Lung (tissue), 12 donors: Measurements from ENCODE around the gene SH3BGR. TPM values are rescaled to one million over a fixed set of nuclear protein-coding genes. Genes with fewer than 3 reads are reported as not detected.
A peak's percentile ranks its signal among the peaks of the same experiment; 100 is the strongest.

ENCODE experiments used
- ATAC-seq: fragments of 200-7000 bp; cut with Tn5 transposase; one replicate; pipeline ENCODE4 v1.9.1; 2020; ENCODE audit warnings: moderate number of reproducible peaks; ENCODE audit not compliant: insufficient read depth, low FRiP score
- DNase-seq, 3 donors: peaks; one replicate each; pipeline ENCODE4 v3.0.0-alpha.2; 2013 to 2017
- H3K27ac ChIP-seq, 2 donors: one replicate each; pipeline ENCODE4 v1.5.1; 2013; ENCODE audit warnings: mild to moderate bottlenecking in 2 of 2, moderate library complexity in 2 of 2, control low read depth in 1 of 2, inconsistent platforms in 1 of 2, low read depth in 1 of 2, low read length in 1 of 2
- H3K27me3 ChIP-seq, 3 donors: one replicate each; pipeline ENCODE4 v1.5.1; 2013; ENCODE audit warnings: low read length in 2 of 3; ENCODE audit not compliant: control insufficient read depth in 3 of 3, insufficient read depth in 3 of 3
- H3K36me3 ChIP-seq, 4 donors: one replicate each; pipeline ENCODE4 v1.5.1; 2013; ENCODE audit warnings: low read length in 4 of 4, mild to moderate bottlenecking in 1 of 4, moderate library complexity in 1 of 4; ENCODE audit not compliant: control insufficient read depth in 4 of 4, insufficient read depth in 4 of 4
- H3K4me1 ChIP-seq, 5 donors: one replicate each; pipeline ENCODE4 v1.5.1; 2013; ENCODE audit warnings: low read length in 5 of 5, mild to moderate bottlenecking in 2 of 5, moderate library complexity in 1 of 5; ENCODE audit not compliant: control insufficient read depth in 5 of 5, insufficient read depth in 5 of 5
- H3K4me3 ChIP-seq: one replicate; pipeline ENCODE4 v1.5.1; 2013; ENCODE audit warnings: mild to moderate bottlenecking, control low read depth, moderate library complexity
- H3K9ac ChIP-seq, 2 donors: one replicate each; pipeline ENCODE4 v1.5.1; 2013; ENCODE audit warnings: low read length in 2 of 2, control low read depth in 1 of 2; ENCODE audit not compliant: insufficient read depth in 1 of 2
- H3K9me3 ChIP-seq, 4 donors: one replicate each; pipeline ENCODE4 v1.5.1; 2013; ENCODE audit warnings: low read length in 3 of 4, mild to moderate bottlenecking in 1 of 4, moderate library complexity in 1 of 4; ENCODE audit not compliant: control insufficient read depth in 4 of 4, insufficient read depth in 3 of 4
- CTCF ChIP-seq: IDR thresholded peaks from 2 replicates; pipeline ENCODE4 v1.5.1; 2012; ENCODE audit warnings: mild to moderate bottlenecking; ENCODE audit errors: control extremely low read depth, extremely low read depth
- whole genome bisulfite sequencing, 2 donors: extraction: QIAGEN DNeasy Blood & Tissue Kit; methylation state at CpG; one replicate each; pipeline ENCODE4 v1.1.7; 2013; 5-methylcytosine and 5-hydroxymethylcytosine counted together
- polyA plus RNA-seq, 2 donors: library from polyadenylated mRNA; stranded (reverse); fragments of 200-250 nt; gene quantifications; one replicate each; pipeline ENCODE4 v1.2.1, GENCODE V29; 2013
- total RNA-seq, 2 donors: library from RNA; depleted of rRNA in 1 of 2; stranded (reverse); fragments of >200 nt in 1 of 2; gene quantifications; one replicate each; pipeline ENCODE4 v1.2.1, GENCODE V29; 2014 to 2021
- donor health status: control.
- donor health status: control.
- donor health status: Bipolar disorder and iron deficiency.
- donor health status: healthy.
- donor health status: DM: yes; HTN: yes; CAD: no.

SH3BGR gene
- total and polyA plus RNA-seq, 4 donors = 1.2 to 8.9 (median 3.2) TPM; not detected in 1

- H3K27ac ChIP-seq = no peak overlapping the region
- no peak overlapping the region for H3K4me3 ChIP-seq
- no peak for TF ChIP-seq CTCF
- 82% methylated on average over 4 of the region's 4 CpGs for WGBS, 2 donors
- no peak overlapping the region for H3K9ac ChIP-seq
- no peaks in the 10 kb centered on the region for H3K9me3 ChIP-seq
- H3K27me3 ChIP-seq = no peaks in the 10 kb centered on the region
- H3K36me3 ChIP-seq = peaks cover 0 to 5% (median 0%) of the 10 kb centered on the region in 4 donors
- peaks cover 0 to 6% (median 0%) of the 10 kb centered on the region in 5 donors for H3K4me1 ChIP-seq
- DNase-seq = peak in 1 of 3 donors; percentile 62
- ATAC-seq = no peak
Observed at GRCh38 chr21:39479164-39479813, 27.5 kb downstream of the SH3BGR start.

GRCh38 chr21:39479814-39480182 is 28.0 kb downstream of the SH3BGR start:
- no peaks in the 10 kb centered on the region for H3K27me3 ChIP-seq
- peaks cover 0 to 9% (median 0%) of the 10 kb centered on the region in 5 donors for H3K4me1 ChIP-seq
- ATAC-seq = no peak
- H3K4me3 ChIP-seq = no peak overlapping the region
- no peak overlapping the region for H3K9ac ChIP-seq
- H3K27ac ChIP-seq = no peak overlapping the region
- peaks cover 0 to 5% (median 0%) of the 10 kb centered on the region in 4 donors for H3K36me3 ChIP-seq
- no peaks in the 10 kb centered on the region for H3K9me3 ChIP-seq
- WGBS, 2 donors = 37 to 59% methylated on average over 2 of the region's 2 CpGs
- TF ChIP-seq CTCF = no peak
- DNase-seq = no peak

- H3K27me3 ChIP-seq = no peaks in the 10 kb centered on the region
- no peak for TF ChIP-seq CTCF
- H3K27ac ChIP-seq = no peak overlapping the region
- ATAC-seq (no peak), DNase-seq (no peak)
- peaks cover 0 to 5% (median 0%) of the 10 kb centered on the region in 4 donors for H3K36me3 ChIP-seq
- 92 to 94% methylated on average over 4 of the region's 4 CpGs for WGBS, 2 donors
- no peaks in the 10 kb centered on the region for H3K9me3 ChIP-seq
- H3K9ac ChIP-seq = no peak overlapping the region
- H3K4me3 ChIP-seq = no peak overlapping the region
- H3K4me1 ChIP-seq = peaks cover 0 to 11% (median 0%) of the 10 kb centered on the region in 5 donors
Observed at GRCh38 chr21:39480271-39480670, 28.5 kb downstream of the SH3BGR start.

- Histone ChIP-seq H3K27ac (no peak overlapping the region), H3K27me3 (no peaks in the 10 kb centered on the region), H3K36me3 (peaks cover 0 to 3% (median 0%) of the 10 kb centered on the region in 4 donors), H3K9ac (no peak overlapping the region), H3K9me3 (no peaks in the 10 kb centered on the region), H3K4me1 (peaks cover 0 to 11% (median 0%) of the 10 kb centered on the region in 5 donors), H3K4me3 (no peak overlapping the region)
- TF ChIP-seq CTCF = no peak
- DNase-seq (no peak), ATAC-seq (no peak)
- whole genome bisulfite sequencing, 2 donors = 85 to 95% methylated on average over 3 of the region's 3 CpGs
Observed at GRCh38 chr21:39481886-39482285, 30.1 kb downstream of the SH3BGR start.
